ENCODE results near the gene ZFAND3.
"Not testable (repeated sequence)": the region's sequence is repeated elsewhere in the genome, so short reads cannot be mapped to it uniquely, and the experiment has no call there.

ZFAND3 gene

GRCh38 chr6:37889486-37889885, 70.0 kb downstream of the ZFAND3 start:
- H3K36me3 ChIP-seq, result no peaks in the 10 kb centered on the region
- peaks cover 17% of the 10 kb centered on the region for H3K4me1 ChIP-seq
- no peak for DNase-seq
- no peaks in the 10 kb centered on the region for H3K27me3 ChIP-seq
- TF ChIP-seq CTCF (IDR thresholded peaks at IDR 0.05; ENCODE audit: low read depth, low read length), result no peak
- no peak overlapping the region for H3K4me3 ChIP-seq (ENCODE audit: low read depth, low read length)
- no peaks in the 10 kb centered on the region for H3K9me3 ChIP-seq

- no peak for TF ChIP-seq CTCF (IDR thresholded peaks at IDR 0.05; ENCODE audit: low read depth, low read length)
- no peak overlapping the region for H3K4me3 ChIP-seq (ENCODE audit: low read depth, low read length)
- no peaks in the 10 kb centered on the region for H3K36me3 ChIP-seq
- peaks cover 17% of the 10 kb centered on the region for H3K4me1 ChIP-seq
- DNase-seq, result no peak
- H3K9me3 ChIP-seq, result no peaks in the 10 kb centered on the region
- H3K27me3 ChIP-seq, result no peaks in the 10 kb centered on the region
Observed at GRCh38 chr6:37891072-37891471, 71.5 kb downstream of the ZFAND3 start.

GRCh38 chr6:37893257-37893656, 73.7 kb downstream of the ZFAND3 start:
- Histone ChIP-seq H3K36me3 (no peaks in the 10 kb centered on the region), H3K9me3 (no peaks in the 10 kb centered on the region), H3K4me1 (peaks cover 11% of the 10 kb centered on the region), H3K4me3 (ENCODE audit: low read depth, low read length) (no peak overlapping the region), H3K27me3 (no peaks in the 10 kb centered on the region)
- no peak for DNase-seq
- TF ChIP-seq CTCF (IDR thresholded peaks at IDR 0.05; ENCODE audit: low read depth, low read length), result no peak

- not testable (repeated sequence) for H3K9me3 ChIP-seq; H3K36me3 ChIP-seq; DNase-seq; H3K4me3 ChIP-seq (ENCODE audit: low read depth, low read length); H3K27me3 ChIP-seq
- peaks cover 11% of the 10 kb centered on the region for H3K4me1 ChIP-seq
Observed at GRCh38 chr6:37893734-37894133, 74.2 kb downstream of the ZFAND3 start.

GRCh38 chr6:37894585-37894984, 75.1 kb downstream of the ZFAND3 start:
- TF ChIP-seq CTCF (IDR thresholded peaks at IDR 0.05; ENCODE audit: low read depth, low read length), result no peak
- Histone ChIP-seq H3K36me3 (no peaks in the 10 kb centered on the region), H3K4me1 (peaks cover 11% of the 10 kb centered on the region), H3K4me3 (ENCODE audit: low read depth, low read length) (no peak overlapping the region), H3K9me3 (no peaks in the 10 kb centered on the region), H3K27me3 (no peaks in the 10 kb centered on the region)
- DNase-seq, result no peak

- H3K4me3 ChIP-seq (ENCODE audit: low read depth, low read length), result no peak overlapping the region
- TF ChIP-seq CTCF (IDR thresholded peaks at IDR 0.05; ENCODE audit: low read depth, low read length), result no peak
- no peak for DNase-seq
Observed at GRCh38 chr6:37897321-37897720, 77.8 kb downstream of the ZFAND3 start.

More at GRCh38 chr6:37897321-37897720, 77.8 kb downstream of the ZFAND3 start:
- no peaks in the 10 kb centered on the region for H3K36me3 ChIP-seq
- H3K9me3 ChIP-seq, result no peaks in the 10 kb centered on the region
- no peaks in the 10 kb centered on the region for H3K4me1 ChIP-seq
- H3K27me3 ChIP-seq, result no peaks in the 10 kb centered on the region
